ENCODE results near the gene SOX9.

Gene SOX9

DNA sequence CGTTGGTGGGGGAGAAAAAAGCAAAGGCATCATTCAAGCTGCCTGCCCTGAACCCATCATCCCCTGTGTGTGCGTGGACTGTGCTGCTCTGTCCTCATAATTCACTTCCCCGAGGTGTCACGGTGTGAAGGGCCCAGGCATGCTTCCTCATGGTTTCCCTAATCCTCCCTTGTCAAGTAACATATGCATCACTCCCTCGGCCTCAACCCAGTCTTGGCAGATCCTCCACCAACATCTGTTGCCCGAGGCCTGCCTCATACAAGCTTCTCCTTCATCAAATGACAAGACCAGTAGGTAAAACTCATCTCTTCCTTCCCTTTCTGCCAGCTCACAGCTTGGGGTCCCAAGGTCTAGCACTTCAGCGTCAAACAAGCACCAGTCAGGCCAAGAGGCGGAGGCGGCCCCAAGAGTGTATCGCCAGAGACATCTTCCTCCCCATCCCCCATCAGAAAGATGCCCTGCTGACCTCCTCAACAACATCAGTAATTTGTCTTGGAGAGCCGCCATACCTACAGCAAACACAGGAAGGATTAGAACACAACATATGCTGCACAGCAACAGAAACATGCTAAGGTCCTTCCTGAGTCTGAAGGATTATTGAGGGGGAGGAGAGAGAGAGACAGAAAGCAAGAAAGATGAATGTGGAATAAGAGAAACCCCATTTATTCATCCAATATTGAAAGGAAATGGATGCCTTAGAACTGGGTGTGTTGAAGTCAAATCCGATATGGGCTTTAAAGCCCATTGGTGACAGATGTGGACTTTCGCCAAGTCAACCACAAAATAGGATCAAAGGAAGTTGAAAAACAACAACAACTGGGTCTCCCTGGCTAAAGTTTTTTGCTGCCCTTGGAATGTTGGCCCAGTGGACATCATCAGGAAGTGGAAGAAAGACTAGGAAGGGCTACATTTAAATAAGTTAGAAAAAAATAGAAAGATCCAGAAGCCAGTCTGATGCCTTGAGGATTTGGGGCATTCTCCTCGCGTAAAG is 38.4 kb downstream of the SOX9 start:
- DNase-seq (ENCODE audit: low read depth, low spot score), result no peak
- H3K4me3 ChIP-seq (ENCODE audit: low read length), result no peak overlapping the region
- no peaks in the 10 kb centered on the region for H3K9me3 ChIP-seq (ENCODE audit: control insufficient read depth, insufficient read depth, low read length)
- no peaks in the 10 kb centered on the region for H3K36me3 ChIP-seq (ENCODE audit: control insufficient read depth, insufficient read depth, low read length)
- no CpG with 5 or more reads among the region's 15 CpGs for WGBS (ENCODE audit: insufficient coverage, insufficient read length)
- no peaks in the 10 kb centered on the region for H3K27me3 ChIP-seq (ENCODE audit: control insufficient read depth, insufficient read depth, low read length)
- no peak overlapping the region for H3K27ac ChIP-seq (ENCODE audit: low read length)
- H3K4me1 ChIP-seq (ENCODE audit: control insufficient read depth, insufficient read depth, low read length), result peaks cover 1% of the 10 kb centered on the region; the same call in 1 of the 2 replicates

DNA sequence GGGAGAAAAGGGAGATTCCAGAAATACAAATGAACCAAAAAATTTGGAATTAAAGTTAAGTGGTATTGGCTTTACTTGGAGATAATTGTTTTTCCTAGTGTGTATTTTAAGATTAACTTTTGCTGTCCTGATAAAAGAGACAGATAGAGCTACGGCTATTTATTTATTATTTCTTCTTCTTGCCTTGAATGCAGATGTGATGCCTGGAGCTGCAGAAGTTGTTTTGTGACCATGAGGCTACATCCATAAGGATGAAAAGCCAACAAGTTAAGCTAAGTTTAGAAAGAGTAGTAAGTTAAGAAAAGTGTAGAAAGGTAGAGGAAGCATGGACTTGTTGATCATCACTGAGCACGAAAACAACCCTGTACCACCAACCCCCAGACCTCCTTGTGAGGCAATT is 41.7 kb downstream of the SOX9 start:
- DNase-seq (ENCODE audit: low read depth, low spot score), result no peak
- Histone ChIP-seq H3K4me3 (ENCODE audit: low read length) (no peak overlapping the region), H3K27me3 (ENCODE audit: control insufficient read depth, insufficient read depth, low read length) (no peaks in the 10 kb centered on the region), H3K27ac (ENCODE audit: low read length) (no peak overlapping the region), H3K9me3 (ENCODE audit: control insufficient read depth, insufficient read depth, low read length) (no peaks in the 10 kb centered on the region), H3K36me3 (ENCODE audit: control insufficient read depth, insufficient read depth, low read length) (no peaks in the 10 kb centered on the region), H3K4me1 (ENCODE audit: control insufficient read depth, insufficient read depth, low read length) (peaks cover 6% of the 10 kb centered on the region; the same call in 1 of the 2 replicates)
- no CpG with 5 or more reads among the region's 2 CpGs for WGBS (ENCODE audit: insufficient coverage, insufficient read length)

DNA sequence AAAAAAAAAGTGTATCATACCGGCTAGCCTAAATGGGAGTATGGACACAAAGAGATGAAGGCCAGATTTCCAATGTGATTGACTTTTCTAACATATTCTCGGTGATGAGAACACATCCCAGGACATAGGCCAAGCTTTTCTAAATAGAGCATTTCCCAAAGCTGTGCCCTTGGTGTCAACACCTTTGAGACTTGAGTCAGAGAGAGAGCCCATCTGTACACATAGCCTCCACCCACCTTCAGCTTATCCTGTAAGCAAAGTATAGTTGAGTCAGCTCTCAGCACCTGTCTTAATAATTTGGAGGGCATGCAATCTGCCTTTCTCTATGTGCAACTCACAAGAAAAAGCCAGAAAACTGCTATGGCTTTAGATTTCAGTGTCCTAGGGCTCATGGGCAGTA is 42.7 kb downstream of the SOX9 start:
- H3K4me3 ChIP-seq (ENCODE audit: low read length), result no peak overlapping the region
- H3K36me3 ChIP-seq (ENCODE audit: control insufficient read depth, insufficient read depth, low read length), result no peaks in the 10 kb centered on the region
- WGBS (ENCODE audit: insufficient coverage, insufficient read length), result no CpG with 5 or more reads among the region's 2 CpGs
- H3K27me3 ChIP-seq (ENCODE audit: control insufficient read depth, insufficient read depth, low read length), result no peaks in the 10 kb centered on the region
- H3K27ac ChIP-seq (ENCODE audit: low read length), result no peak overlapping the region
- no peaks in the 10 kb centered on the region for H3K9me3 ChIP-seq (ENCODE audit: control insufficient read depth, insufficient read depth, low read length)
- no peak for DNase-seq (ENCODE audit: low read depth, low spot score)
- peaks cover 6% of the 10 kb centered on the region; the same call in 1 of the 2 replicates for H3K4me1 ChIP-seq (ENCODE audit: control insufficient read depth, insufficient read depth, low read length)

DNA sequence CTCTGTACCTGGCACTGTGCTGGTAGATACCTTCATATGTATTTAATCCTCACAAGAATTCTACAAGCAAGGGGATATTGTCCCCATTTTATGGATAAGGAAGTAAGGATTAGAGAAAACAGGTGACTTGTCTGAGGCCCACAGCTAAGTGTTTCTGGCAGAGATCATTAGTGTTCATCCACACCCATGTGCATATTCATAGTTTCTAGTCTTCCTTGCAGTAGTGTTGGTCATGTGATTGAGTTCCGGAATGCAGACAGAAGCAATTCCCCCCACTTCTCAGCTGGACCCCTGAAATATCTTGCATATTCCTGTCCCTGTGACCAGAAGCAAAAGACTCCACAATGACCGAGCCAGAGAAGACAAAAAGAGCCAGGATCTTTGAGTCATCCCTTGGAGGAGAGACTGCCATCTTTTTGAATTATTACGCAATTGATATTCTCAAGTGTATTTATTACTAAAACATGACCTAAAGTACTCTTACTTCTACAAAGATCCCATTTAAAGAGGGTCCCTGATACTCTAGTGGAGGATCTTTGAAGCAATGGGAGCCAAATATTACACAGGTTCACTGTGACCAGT is 43.4 kb downstream of the SOX9 start:
- DNase-seq (ENCODE audit: low read depth, low spot score), result no peak
- Histone ChIP-seq H3K4me3 (ENCODE audit: low read length) (no peak overlapping the region), H3K4me1 (ENCODE audit: control insufficient read depth, insufficient read depth, low read length) (peaks cover 6% of the 10 kb centered on the region; the same call in 1 of the 2 replicates), H3K27ac (ENCODE audit: low read length) (no peak overlapping the region), H3K27me3 (ENCODE audit: control insufficient read depth, insufficient read depth, low read length) (no peaks in the 10 kb centered on the region), H3K36me3 (ENCODE audit: control insufficient read depth, insufficient read depth, low read length) (no peaks in the 10 kb centered on the region), H3K9me3 (ENCODE audit: control insufficient read depth, insufficient read depth, low read length) (no peaks in the 10 kb centered on the region)
- WGBS (ENCODE audit: insufficient coverage, insufficient read length), result no CpG with 5 or more reads among the region's 3 CpGs

DNA sequence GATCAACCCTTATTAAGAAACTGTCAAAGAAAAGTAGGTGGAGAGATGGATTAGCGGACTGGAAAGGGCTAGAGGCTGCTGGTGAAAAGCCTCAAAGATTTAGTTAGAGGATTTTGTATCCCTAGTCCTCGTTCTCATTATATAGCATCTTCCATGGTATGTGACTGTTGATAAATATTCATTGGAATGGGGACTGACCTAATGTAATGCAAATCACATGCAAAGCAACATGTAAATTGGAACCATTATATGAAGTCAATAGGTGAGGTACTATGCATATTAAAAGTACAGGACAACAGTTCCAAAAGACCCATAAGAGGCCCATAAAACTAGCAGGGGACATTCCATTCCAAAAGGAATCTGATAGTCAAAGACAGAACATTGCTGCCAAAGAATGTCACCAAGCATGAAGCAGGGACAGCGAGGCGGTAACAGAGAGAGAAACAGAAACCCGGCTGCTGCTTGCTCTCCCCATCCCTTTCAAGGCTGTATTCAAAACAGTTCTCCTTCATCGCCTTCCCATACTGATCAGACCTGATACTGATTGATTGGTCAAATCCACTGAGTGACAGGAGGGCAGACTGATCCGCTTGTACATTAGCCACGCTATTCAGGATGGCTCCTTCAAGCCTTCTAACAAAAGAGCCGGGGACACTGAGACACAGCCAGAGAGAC is 44.5 kb downstream of the SOX9 start:
- H3K4me1 ChIP-seq (ENCODE audit: control insufficient read depth, insufficient read depth, low read length), result peaks cover 6% of the 10 kb centered on the region; the same call in 1 of the 2 replicates
- H3K4me3 ChIP-seq (ENCODE audit: low read length), result no peak overlapping the region
- H3K36me3 ChIP-seq (ENCODE audit: control insufficient read depth, insufficient read depth, low read length), result no peaks in the 10 kb centered on the region
- H3K27me3 ChIP-seq (ENCODE audit: control insufficient read depth, insufficient read depth, low read length), result no peaks in the 10 kb centered on the region
- no peak overlapping the region for H3K27ac ChIP-seq (ENCODE audit: low read length)
- DNase-seq (ENCODE audit: low read depth, low spot score), result no peak
- no CpG with 5 or more reads among the region's 9 CpGs for WGBS (ENCODE audit: insufficient coverage, insufficient read length)
- H3K9me3 ChIP-seq (ENCODE audit: control insufficient read depth, insufficient read depth, low read length), result no peaks in the 10 kb centered on the region

DNA sequence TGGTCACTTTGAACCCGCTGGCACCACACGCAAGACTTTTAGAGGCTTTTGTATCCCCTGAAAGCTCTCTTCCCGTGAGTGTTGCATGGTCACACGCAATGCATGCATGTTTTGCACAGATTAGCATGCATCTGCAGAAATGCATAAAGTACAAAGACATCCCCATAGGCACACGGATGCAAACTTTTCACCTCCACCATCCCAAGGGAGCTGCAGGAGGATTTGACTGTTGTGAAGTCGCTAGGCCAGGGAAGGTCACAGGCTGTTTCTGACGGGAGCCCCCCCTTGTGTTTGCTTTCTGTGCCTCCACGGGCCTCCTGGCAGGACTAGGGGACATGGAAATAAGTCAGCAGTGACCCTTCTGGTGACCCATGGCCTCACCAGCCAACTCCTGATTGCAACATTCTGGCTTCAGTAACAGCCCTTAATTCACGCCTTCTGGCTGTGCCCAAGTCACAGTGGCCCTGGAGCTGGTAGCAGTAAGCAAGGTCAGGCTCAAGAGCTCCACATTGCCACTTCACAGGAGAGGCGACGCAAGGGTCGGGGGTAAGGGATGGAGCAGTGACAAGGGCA is 45.1 kb downstream of the SOX9 start:
- no peaks in the 10 kb centered on the region for H3K36me3 ChIP-seq (ENCODE audit: control insufficient read depth, insufficient read depth, low read length)
- WGBS (ENCODE audit: insufficient coverage, insufficient read length), result no CpG with 5 or more reads among the region's 12 CpGs
- H3K27ac ChIP-seq (ENCODE audit: low read length), result no peak overlapping the region
- H3K4me1 ChIP-seq (ENCODE audit: control insufficient read depth, insufficient read depth, low read length), result peaks cover 6% of the 10 kb centered on the region; the same call in 1 of the 2 replicates
- H3K9me3 ChIP-seq (ENCODE audit: control insufficient read depth, insufficient read depth, low read length), result no peaks in the 10 kb centered on the region
- H3K4me3 ChIP-seq (ENCODE audit: low read length), result no peak overlapping the region
- no peaks in the 10 kb centered on the region for H3K27me3 ChIP-seq (ENCODE audit: control insufficient read depth, insufficient read depth, low read length)
- no peak for DNase-seq (ENCODE audit: low read depth, low spot score)

DNA sequence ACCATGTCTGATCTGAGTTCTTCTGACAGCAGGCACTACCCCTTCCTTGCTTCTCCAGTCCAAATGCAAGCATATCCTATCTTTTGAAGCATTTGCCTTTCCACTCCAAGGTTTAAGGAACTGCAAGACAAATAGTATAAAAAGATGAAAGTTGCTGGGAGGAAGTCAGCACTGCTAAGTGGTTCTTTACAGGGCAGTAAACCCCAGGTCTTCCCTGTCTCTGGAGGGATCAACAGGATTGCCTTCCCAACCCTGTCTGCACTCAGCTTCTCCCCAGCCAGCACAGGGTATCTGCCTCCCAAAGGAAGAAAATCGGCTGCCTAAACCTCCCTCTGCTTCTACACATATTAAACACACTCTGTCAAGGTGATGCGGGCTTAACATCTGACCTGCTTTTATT is 46.8 kb downstream of the SOX9 start:
- Histone ChIP-seq H3K9me3 (ENCODE audit: control insufficient read depth, insufficient read depth, low read length) (no peaks in the 10 kb centered on the region), H3K27me3 (ENCODE audit: control insufficient read depth, insufficient read depth, low read length) (no peaks in the 10 kb centered on the region), H3K4me1 (ENCODE audit: control insufficient read depth, insufficient read depth, low read length) (peaks cover 6% of the 10 kb centered on the region; the same call in 1 of the 2 replicates), H3K4me3 (ENCODE audit: low read length) (no peak overlapping the region), H3K36me3 (ENCODE audit: control insufficient read depth, insufficient read depth, low read length) (no peaks in the 10 kb centered on the region), H3K27ac (ENCODE audit: low read length) (no peak overlapping the region)
- no peak for DNase-seq (ENCODE audit: low read depth, low spot score)
- WGBS (ENCODE audit: insufficient coverage, insufficient read length), result no CpG with 5 or more reads among the region's 2 CpGs

DNA sequence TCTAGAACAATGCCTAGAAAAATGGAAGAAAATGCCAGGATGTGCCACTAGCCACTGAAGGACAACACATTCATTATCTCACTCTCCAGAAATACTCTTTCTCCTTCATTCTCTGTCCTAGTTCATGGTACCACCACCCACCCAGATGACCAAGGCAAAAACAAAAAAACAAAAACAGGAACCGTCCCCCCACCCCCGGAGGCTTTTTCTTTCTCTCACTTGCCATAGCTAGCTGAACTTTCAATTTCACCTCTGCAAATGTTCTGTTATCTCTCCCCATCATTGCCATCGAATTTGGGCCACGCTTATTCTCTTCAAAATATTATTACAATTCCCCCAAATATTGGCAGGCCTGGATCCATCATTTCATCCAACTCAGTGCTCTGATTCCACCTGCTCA is 49.0 kb downstream of the SOX9 start:
- no peaks in the 10 kb centered on the region for H3K27me3 ChIP-seq (ENCODE audit: control insufficient read depth, insufficient read depth, low read length)
- no peak overlapping the region for H3K27ac ChIP-seq (ENCODE audit: low read length)
- WGBS (ENCODE audit: insufficient coverage, insufficient read length), result no CpG with 5 or more reads among the region's 4 CpGs
- H3K36me3 ChIP-seq (ENCODE audit: control insufficient read depth, insufficient read depth, low read length), result no peaks in the 10 kb centered on the region
- peaks cover 6% of the 10 kb centered on the region; the same call in 1 of the 2 replicates for H3K4me1 ChIP-seq (ENCODE audit: control insufficient read depth, insufficient read depth, low read length)
- no peak overlapping the region for H3K4me3 ChIP-seq (ENCODE audit: low read length)
- DNase-seq (ENCODE audit: low read depth, low spot score), result no peak
- no peaks in the 10 kb centered on the region for H3K9me3 ChIP-seq (ENCODE audit: control insufficient read depth, insufficient read depth, low read length)

DNA sequence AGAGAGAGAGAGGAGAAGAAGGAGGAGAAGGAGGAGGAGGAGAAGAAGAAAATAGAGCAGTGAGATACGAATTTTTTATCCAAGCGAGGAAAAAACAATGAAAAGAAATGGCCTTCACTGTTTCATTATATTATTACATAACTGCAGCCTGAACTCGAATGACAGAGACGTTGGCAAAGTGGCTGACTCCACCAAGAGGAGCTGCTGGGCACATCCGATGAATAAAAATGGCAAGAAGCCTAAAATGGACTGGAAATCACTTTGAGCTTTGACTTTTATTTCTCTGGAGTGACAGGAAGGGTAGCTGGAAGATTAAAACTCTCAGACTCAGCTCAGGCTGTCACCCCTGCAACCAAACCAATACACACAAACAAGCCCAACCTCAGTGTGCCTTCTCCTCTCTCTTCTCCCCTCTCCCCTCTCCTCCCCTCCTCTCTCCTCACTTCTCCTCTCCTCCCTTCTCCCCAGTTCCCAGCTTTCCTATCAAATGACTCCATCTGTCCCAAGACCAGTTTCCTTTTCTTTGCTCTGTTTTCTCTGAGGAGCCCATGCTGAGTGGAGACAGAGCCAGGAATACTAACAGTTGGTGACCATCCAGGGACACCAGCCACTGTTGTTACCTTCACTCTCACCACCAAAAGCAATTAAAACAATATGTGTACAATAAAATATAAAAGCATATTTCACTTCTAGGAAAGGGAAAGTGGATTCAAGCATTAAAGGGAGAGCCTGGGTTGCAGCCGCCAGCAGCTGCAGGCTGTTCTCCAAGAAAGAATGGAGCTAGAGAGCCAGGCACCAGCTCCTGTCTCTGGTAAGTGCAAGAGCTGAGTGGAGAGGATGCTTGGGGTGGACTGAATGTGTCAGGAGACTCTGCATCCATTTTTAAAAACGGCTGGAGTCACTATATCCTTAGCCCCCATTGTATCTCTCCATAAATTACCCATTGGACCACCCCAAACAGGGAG is 51.2 kb downstream of the SOX9 start:
- H3K27ac ChIP-seq (ENCODE audit: low read length), result no peak overlapping the region
- H3K27me3 ChIP-seq (ENCODE audit: control insufficient read depth, insufficient read depth, low read length), result no peaks in the 10 kb centered on the region
- no peaks in the 10 kb centered on the region for H3K36me3 ChIP-seq (ENCODE audit: control insufficient read depth, insufficient read depth, low read length)
- peaks cover 5% of the 10 kb centered on the region; the same call in 1 of the 2 replicates for H3K4me1 ChIP-seq (ENCODE audit: control insufficient read depth, insufficient read depth, low read length)
- H3K4me3 ChIP-seq (ENCODE audit: low read length), result no peak overlapping the region
- WGBS (ENCODE audit: insufficient coverage, insufficient read length), result no CpG with 5 or more reads among the region's 7 CpGs
- H3K9me3 ChIP-seq (ENCODE audit: control insufficient read depth, insufficient read depth, low read length), result no peaks in the 10 kb centered on the region
- no peak for DNase-seq (ENCODE audit: low read depth, low spot score)
